HEK293T (cell line): ENCODE results near the gene MVB12B.

Source experiments
- ARNT ChIP-seq: fragments of 450-650 bp; IDR thresholded peaks from 2 replicates; pipeline ENCODE4 v1.6.1; 2017; ENCODE audit warnings: mild to moderate bottlenecking
- BHLHE40 ChIP-seq: fragments of 450-650 bp; IDR thresholded peaks from 2 replicates; pipeline ENCODE4 v1.6.1; 2016; ENCODE audit warnings: mild to moderate bottlenecking, moderate library complexity, borderline replicate concordance
- CTBP1 ChIP-seq: fragments of 450-650 bp; IDR thresholded peaks from 2 replicates; pipeline ENCODE4 v1.6.1; 2016; ENCODE audit warnings: borderline replicate concordance
- FOXA1 ChIP-seq: fragments of 450-650 bp; IDR thresholded peaks from 2 replicates; pipeline ENCODE4 v1.6.1; 2016; ENCODE audit warnings: mild to moderate bottlenecking
- FOXK2 ChIP-seq: fragments of 450-650 bp; IDR thresholded peaks from 2 replicates; pipeline ENCODE4 v1.6.1; 2016; ENCODE audit warnings: mild to moderate bottlenecking
- FOXM1 ChIP-seq: fragments of 450-650 bp; IDR thresholded peaks from 2 replicates; pipeline ENCODE4 v1.6.1; 2017; ENCODE audit warnings: mild to moderate bottlenecking, borderline replicate concordance
- HDGF ChIP-seq: fragments of 450-650 bp; IDR thresholded peaks from 2 replicates; pipeline ENCODE4 v1.6.1; 2017; ENCODE audit warnings: antibody characterized with exemption, borderline replicate concordance
- NFRKB ChIP-seq: fragments of 450-650 bp; IDR thresholded peaks from 2 replicates; pipeline ENCODE4 v1.6.1; 2016; ENCODE audit warnings: mild to moderate bottlenecking, moderate library complexity
- SP1 ChIP-seq: fragments of 450-650 bp; IDR thresholded peaks from 2 replicates; pipeline ENCODE4 v1.6.1; 2017
- SUZ12 ChIP-seq: fragments of 450-650 bp; IDR thresholded peaks from 2 replicates; pipeline ENCODE4 v1.6.1; 2016; ENCODE audit warnings: mild to moderate bottlenecking
- TARDBP ChIP-seq: fragments of 450-650 bp; IDR thresholded peaks from 2 replicates; pipeline ENCODE4 v1.6.1; 2016
- TF ChIP-seq, protein P1 (sequence below): fragments of 450-650 bp; IDR thresholded peaks from 2 replicates; pipeline ENCODE4 v1.6.1; 2016

DNA sequence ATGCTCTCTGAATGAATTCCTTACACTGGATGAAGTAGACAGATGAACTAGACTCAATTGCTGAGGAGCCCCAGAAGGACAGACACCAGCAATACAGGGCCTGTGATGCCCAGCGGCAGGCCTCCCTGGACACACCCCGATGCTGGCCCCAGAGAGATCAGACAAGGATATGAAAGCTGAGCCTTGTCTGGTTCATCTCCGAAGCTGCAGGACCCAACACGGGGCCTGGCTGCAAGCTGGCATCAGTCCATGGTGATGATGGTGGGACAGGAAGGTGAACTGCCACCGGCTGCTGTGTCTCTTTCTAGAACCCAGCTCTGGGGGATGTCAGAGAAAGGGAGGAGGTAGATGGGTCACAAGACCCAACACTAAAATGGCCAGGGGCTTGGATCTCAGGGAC lies 183.1 kb downstream of the MVB12B start:
- TF ChIP-seq, protein P1, sequence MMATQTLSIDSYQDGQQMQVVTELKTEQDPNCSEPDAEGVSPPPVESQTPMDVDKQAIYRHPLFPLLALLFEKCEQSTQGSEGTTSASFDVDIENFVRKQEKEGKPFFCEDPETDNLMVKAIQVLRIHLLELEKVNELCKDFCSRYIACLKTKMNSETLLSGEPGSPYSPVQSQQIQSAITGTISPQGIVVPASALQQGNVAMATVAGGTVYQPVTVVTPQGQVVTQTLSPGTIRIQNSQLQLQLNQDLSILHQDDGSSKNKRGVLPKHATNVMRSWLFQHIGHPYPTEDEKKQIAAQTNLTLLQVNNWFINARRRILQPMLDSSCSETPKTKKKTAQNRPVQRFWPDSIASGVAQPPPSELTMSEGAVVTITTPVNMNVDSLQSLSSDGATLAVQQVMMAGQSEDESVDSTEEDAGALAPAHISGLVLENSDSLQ, result no peak
- TF ChIP-seq TARDBP (no peak), HDGF (no peak), FOXK2 (no peak), BHLHE40 (no peak), FOXA1 (no peak), SP1 (no peak), FOXM1 (no peak), NFRKB (no peak), SUZ12 (no peak), CTBP1 (no peak), ARNT (no peak)
